Measurements from ENCODE around the gene POLR3F.

POLR3F gene

DNA sequence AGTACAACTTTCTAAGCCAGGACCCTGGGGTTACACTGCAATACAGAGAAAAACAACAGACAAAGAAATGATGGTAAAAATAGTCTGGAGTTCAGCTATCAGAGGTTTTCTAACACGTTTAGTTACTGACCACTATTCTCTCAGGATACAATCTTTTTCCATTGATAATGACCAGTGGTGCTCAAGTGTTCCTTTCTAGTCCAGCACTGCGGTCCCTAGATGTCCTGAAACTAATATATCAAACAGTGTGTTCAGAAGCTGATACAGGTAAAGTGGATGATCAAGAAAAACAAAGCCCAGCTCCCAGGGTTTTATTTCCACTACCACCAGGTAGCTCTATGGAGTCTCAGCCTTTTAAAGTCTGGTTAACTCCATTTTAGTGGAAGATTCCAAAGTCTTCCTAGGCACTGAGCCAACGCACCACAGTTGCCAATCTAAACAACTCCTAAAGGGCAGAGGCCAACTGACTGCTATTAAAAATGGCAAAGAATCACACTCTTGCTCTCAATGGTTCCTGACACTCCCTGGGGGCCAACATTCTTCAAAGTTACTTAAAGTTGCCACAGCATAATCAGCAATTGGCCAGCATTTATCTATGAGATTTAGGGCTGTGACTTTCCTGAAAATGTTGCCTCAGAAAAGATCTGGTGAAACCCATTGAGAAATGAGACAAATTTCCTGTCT is 38.6 kb upstream of the POLR3F start (continued):
- no peak for TF ChIP-seq GLIS2 (tag by site-specific recombination; IDR thresholded peaks at IDR 0.05)
- peak; percentile 91 for TF ChIP-seq ZNF549 (tag by site-specific recombination; IDR thresholded peaks at IDR 0.05)
- TF ChIP-seq ZNF660 (tag by site-specific recombination; IDR thresholded peaks at IDR 0.05) = no peak
- TF ChIP-seq, protein P1, sequence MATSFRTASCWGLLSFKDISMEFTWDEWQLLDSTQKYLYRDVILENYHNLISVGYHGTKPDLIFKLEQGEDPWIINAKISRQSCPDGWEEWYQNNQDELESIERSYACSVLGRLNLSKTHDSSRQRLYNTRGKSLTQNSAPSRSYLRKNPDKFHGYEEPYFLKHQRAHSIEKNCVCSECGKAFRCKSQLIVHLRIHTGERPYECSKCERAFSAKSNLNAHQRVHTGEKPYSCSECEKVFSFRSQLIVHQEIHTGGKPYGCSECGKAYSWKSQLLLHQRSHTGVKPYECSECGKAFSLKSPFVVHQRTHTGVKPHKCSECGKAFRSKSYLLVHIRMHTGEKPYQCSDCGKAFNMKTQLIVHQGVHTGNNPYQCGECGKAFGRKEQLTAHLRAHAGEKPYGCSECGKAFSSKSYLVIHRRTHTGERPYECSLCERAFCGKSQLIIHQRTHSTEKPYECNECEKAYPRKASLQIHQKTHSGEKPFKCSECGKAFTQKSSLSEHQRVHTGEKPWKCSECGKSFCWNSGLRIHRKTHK (tag by site-specific recombination; IDR thresholded peaks at IDR 0.05) = no peak
- TF ChIP-seq SCRT1 (tag by site-specific recombination; IDR thresholded peaks at IDR 0.05; ENCODE audit: borderline replicate concordance) = peak; percentile 69; the same call in 1 of the 2 replicates
- peak; percentile 66 for TF ChIP-seq ZFP69B (tag by site-specific recombination; IDR thresholded peaks at IDR 0.05)
- TF ChIP-seq, protein P2, sequence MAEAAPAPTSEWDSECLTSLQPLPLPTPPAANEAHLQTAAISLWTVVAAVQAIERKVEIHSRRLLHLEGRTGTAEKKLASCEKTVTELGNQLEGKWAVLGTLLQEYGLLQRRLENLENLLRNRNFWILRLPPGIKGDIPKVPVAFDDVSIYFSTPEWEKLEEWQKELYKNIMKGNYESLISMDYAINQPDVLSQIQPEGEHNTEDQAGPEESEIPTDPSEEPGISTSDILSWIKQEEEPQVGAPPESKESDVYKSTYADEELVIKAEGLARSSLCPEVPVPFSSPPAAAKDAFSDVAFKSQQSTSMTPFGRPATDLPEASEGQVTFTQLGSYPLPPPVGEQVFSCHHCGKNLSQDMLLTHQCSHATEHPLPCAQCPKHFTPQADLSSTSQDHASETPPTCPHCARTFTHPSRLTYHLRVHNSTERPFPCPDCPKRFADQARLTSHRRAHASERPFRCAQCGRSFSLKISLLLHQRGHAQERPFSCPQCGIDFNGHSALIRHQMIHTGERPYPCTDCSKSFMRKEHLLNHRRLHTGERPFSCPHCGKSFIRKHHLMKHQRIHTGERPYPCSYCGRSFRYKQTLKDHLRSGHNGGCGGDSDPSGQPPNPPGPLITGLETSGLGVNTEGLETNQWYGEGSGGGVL (tag by site-specific recombination; IDR thresholded peaks at IDR 0.05) = 0 out of 2 replicates have a peak, but pooled peaks have one; percentile 12
- no peak for TF ChIP-seq ZBTB21 (tag by site-specific recombination; IDR thresholded peaks at IDR 0.05)
- peak; percentile 74 for TF ChIP-seq ZNF596 (tag by site-specific recombination; IDR thresholded peaks at IDR 0.05)
- TF ChIP-seq, protein P3, sequence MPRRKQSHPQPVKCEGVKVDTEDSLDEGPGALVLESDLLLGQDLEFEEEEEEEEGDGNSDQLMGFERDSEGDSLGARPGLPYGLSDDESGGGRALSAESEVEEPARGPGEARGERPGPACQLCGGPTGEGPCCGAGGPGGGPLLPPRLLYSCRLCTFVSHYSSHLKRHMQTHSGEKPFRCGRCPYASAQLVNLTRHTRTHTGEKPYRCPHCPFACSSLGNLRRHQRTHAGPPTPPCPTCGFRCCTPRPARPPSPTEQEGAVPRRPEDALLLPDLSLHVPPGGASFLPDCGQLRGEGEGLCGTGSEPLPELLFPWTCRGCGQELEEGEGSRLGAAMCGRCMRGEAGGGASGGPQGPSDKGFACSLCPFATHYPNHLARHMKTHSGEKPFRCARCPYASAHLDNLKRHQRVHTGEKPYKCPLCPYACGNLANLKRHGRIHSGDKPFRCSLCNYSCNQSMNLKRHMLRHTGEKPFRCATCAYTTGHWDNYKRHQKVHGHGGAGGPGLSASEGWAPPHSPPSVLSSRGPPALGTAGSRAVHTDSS (tag by site-specific recombination; IDR thresholded peaks at IDR 0.05) = peak; percentile 53; the same call in 1 of the 2 replicates
- TF ChIP-seq, protein P4, sequence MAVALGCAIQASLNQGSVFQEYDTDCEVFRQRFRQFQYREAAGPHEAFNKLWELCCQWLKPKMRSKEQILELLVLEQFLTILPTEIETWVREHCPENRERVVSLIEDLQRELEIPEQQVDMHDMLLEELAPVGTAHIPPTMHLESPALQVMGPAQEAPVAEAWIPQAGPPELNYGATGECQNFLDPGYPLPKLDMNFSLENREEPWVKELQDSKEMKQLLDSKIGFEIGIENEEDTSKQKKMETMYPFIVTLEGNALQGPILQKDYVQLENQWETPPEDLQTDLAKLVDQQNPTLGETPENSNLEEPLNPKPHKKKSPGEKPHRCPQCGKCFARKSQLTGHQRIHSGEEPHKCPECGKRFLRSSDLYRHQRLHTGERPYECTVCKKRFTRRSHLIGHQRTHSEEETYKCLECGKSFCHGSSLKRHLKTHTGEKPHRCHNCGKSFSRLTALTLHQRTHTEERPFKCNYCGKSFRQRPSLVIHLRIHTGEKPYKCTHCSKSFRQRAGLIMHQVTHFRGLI (tag by site-specific recombination; IDR thresholded peaks at IDR 0.05) = peak; percentile 68
- TF ChIP-seq, protein P5, sequence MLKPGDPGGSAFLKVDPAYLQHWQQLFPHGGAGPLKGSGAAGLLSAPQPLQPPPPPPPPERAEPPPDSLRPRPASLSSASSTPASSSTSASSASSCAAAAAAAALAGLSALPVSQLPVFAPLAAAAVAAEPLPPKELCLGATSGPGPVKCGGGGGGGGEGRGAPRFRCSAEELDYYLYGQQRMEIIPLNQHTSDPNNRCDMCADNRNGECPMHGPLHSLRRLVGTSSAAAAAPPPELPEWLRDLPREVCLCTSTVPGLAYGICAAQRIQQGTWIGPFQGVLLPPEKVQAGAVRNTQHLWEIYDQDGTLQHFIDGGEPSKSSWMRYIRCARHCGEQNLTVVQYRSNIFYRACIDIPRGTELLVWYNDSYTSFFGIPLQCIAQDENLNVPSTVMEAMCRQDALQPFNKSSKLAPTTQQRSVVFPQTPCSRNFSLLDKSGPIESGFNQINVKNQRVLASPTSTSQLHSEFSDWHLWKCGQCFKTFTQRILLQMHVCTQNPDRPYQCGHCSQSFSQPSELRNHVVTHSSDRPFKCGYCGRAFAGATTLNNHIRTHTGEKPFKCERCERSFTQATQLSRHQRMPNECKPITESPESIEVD (tag by site-specific recombination; IDR thresholded peaks at IDR 0.05) = peak; percentile 99
- 0 out of 2 replicates have a peak, but pooled peaks have one; percentile 38 for TF ChIP-seq MZF1 (tag by site-specific recombination; IDR thresholded peaks at IDR 0.05; ENCODE audit: borderline replicate concordance)
- no peak for TF ChIP-seq GLI4 (tag by site-specific recombination; IDR thresholded peaks at IDR 0.05)
- no peak for TF ChIP-seq ZNF677 (tag by site-specific recombination; IDR thresholded peaks at IDR 0.05)
- TF ChIP-seq SP2 (tag by site-specific recombination; IDR thresholded peaks at IDR 0.05) = no peak
- TF ChIP-seq ZSCAN30 (tag by site-specific recombination; IDR thresholded peaks at IDR 0.05) = peak; percentile 98
- TF ChIP-seq MEIS1 (CRISPR knock-in tag; IDR thresholded peaks at IDR 0.05; ENCODE audit: borderline replicate concordance) = no peak
- TF ChIP-seq ZNF114 (tag by site-specific recombination; IDR thresholded peaks at IDR 0.05) = no peak
- TF ChIP-seq, protein P6, sequence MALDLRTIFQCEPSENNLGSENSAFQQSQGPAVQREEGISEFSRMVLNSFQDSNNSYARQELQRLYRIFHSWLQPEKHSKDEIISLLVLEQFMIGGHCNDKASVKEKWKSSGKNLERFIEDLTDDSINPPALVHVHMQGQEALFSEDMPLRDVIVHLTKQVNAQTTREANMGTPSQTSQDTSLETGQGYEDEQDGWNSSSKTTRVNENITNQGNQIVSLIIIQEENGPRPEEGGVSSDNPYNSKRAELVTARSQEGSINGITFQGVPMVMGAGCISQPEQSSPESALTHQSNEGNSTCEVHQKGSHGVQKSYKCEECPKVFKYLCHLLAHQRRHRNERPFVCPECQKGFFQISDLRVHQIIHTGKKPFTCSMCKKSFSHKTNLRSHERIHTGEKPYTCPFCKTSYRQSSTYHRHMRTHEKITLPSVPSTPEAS (tag by site-specific recombination; IDR thresholded peaks at IDR 0.05) = 0 out of 2 replicates have a peak, but pooled peaks have one; percentile 16
- TF ChIP-seq, protein P7, sequence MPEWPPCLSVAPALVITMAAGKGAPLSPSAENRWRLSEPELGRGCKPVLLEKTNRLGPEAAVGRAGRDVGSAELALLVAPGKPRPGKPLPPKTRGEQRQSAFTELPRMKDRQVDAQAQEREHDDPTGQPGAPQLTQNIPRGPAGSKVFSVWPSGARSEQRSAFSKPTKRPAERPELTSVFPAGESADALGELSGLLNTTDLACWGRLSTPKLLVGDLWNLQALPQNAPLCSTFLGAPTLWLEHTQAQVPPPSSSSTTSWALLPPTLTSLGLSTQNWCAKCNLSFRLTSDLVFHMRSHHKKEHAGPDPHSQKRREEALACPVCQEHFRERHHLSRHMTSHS (tag by site-specific recombination; IDR thresholded peaks at IDR 0.05) = no peak
- no peak for TF ChIP-seq ZNF311 (tag by site-specific recombination; IDR thresholded peaks at IDR 0.05; ENCODE audit: borderline replicate concordance)
- no peak for TF ChIP-seq ZNF302 (tag by site-specific recombination; IDR thresholded peaks at IDR 0.05; ENCODE audit: low read depth)
- TF ChIP-seq ZNF335 (tag by site-specific recombination; conservative IDR thresholded peaks at IDR 0.05) = 0 out of 2 replicates have a peak, but pooled peaks have one; percentile 2
- TF ChIP-seq, protein P8, sequence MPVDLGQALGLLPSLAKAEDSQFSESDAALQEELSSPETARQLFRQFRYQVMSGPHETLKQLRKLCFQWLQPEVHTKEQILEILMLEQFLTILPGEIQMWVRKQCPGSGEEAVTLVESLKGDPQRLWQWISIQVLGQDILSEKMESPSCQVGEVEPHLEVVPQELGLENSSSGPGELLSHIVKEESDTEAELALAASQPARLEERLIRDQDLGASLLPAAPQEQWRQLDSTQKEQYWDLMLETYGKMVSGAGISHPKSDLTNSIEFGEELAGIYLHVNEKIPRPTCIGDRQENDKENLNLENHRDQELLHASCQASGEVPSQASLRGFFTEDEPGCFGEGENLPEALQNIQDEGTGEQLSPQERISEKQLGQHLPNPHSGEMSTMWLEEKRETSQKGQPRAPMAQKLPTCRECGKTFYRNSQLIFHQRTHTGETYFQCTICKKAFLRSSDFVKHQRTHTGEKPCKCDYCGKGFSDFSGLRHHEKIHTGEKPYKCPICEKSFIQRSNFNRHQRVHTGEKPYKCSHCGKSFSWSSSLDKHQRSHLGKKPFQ (tag by site-specific recombination; IDR thresholded peaks at IDR 0.05) = peak; percentile 98
- TF ChIP-seq ZIC2 (tag by site-specific recombination; IDR thresholded peaks at IDR 0.05) = peak; percentile 90
